H9 (cell line): ENCODE data around the gene TEX264. TPM values are rescaled to one million over a fixed set of nuclear protein-coding genes. Genes with fewer than 3 reads are reported as not detected.

Experiments
- DNase-seq: peaks from one replicate; pipeline ENCODE4 v3.0.0-alpha.2; 2017
- H2AFZ ChIP-seq: one replicate; pipeline ENCODE4 v1.6.1; 2013; ENCODE audit warnings: mild to moderate bottlenecking, low read length, control low read depth, moderate library complexity
- H2AK5ac ChIP-seq: 2 replicates; pipeline ENCODE4 v1.6.1; 2013; ENCODE audit warnings: low read length, control low read depth, mixed read lengths; ENCODE audit not compliant: insufficient read length
- H2BK120ac ChIP-seq: one replicate; pipeline ENCODE4 v1.6.1; 2013; ENCODE audit warnings: low read depth, mild to moderate bottlenecking, low read length, control low read depth, inconsistent platforms; ENCODE audit not compliant: poor library complexity, severe bottlenecking
- H2BK12ac ChIP-seq: 2 replicates; pipeline ENCODE4 v1.6.1; 2013; ENCODE audit warnings: low read length, control low read depth, mixed read lengths, low read depth; ENCODE audit not compliant: insufficient read length
- H2BK15ac ChIP-seq: 2 replicates; pipeline ENCODE4 v1.6.1; 2013; ENCODE audit warnings: low read depth, low read length, control low read depth
- H2BK20ac ChIP-seq: one replicate; pipeline ENCODE4 v1.6.1; 2013; ENCODE audit warnings: low read depth, mild to moderate bottlenecking, low read length, control low read depth, inconsistent platforms; ENCODE audit not compliant: poor library complexity, severe bottlenecking
- H2BK5ac ChIP-seq: 2 replicates; pipeline ENCODE4 v1.6.1; 2013; ENCODE audit warnings: low read length, control low read depth, mixed read lengths; ENCODE audit not compliant: insufficient read length
- H3K14ac ChIP-seq: 2 replicates; pipeline ENCODE4 v1.6.1; 2013; ENCODE audit warnings: low read length, control low read depth; ENCODE audit not compliant: insufficient read depth
- H3K18ac ChIP-seq: 2 replicates; pipeline ENCODE4 v1.6.1; 2013; ENCODE audit warnings: low read depth, mild to moderate bottlenecking, mixed read lengths, low read length, control low read depth; ENCODE audit not compliant: insufficient read length
- H3K23ac ChIP-seq: 2 replicates; pipeline ENCODE4 v1.6.1; 2013; ENCODE audit warnings: low read length, control low read depth, mixed read lengths, low read depth; ENCODE audit not compliant: insufficient read length
- H3K23me2 ChIP-seq: 2 replicates; pipeline ENCODE4 v1.6.1; 2013; ENCODE audit warnings: low read depth, mild to moderate bottlenecking, mixed read lengths, low read length, control low read depth; ENCODE audit not compliant: insufficient read length, poor library complexity, severe bottlenecking
- H3K27ac ChIP-seq: 2 replicates; pipeline ENCODE4 v1.5.1; 2013; ENCODE audit warnings: low read length, control low read depth, mixed read lengths, low read depth; ENCODE audit not compliant: insufficient read length
- H3K27me3 ChIP-seq: 2 replicates; pipeline ENCODE4 v1.6.1; 2013; ENCODE audit warnings: low read length, control low read depth, inconsistent platforms; ENCODE audit not compliant: insufficient read depth
- H3K4ac ChIP-seq: 2 replicates; pipeline ENCODE4 v1.6.1; 2013; ENCODE audit warnings: low read depth, mild to moderate bottlenecking, control low read depth, inconsistent platforms, low read length, moderate library complexity
- H3K4me1 ChIP-seq: 2 replicates; pipeline ENCODE4 v1.6.1; 2013; ENCODE audit warnings: low read length, control low read depth, inconsistent platforms; ENCODE audit not compliant: insufficient read depth
- H3K4me2 ChIP-seq: 2 replicates; pipeline ENCODE4 v1.6.1; 2013; ENCODE audit warnings: low read length, control low read depth, mixed read lengths; ENCODE audit not compliant: insufficient read length, insufficient read depth
- H3K56ac ChIP-seq: 2 replicates; pipeline ENCODE4 v1.6.1; 2013; ENCODE audit warnings: low read depth, mild to moderate bottlenecking, mixed read lengths, low read length, control low read depth; ENCODE audit not compliant: insufficient read length
- H3K79me1 ChIP-seq: 2 replicates; pipeline ENCODE4 v1.6.1; 2013; ENCODE audit warnings: low read depth, mild to moderate bottlenecking, moderate library complexity, low read length, control low read depth, inconsistent platforms; ENCODE audit not compliant: insufficient read depth, poor library complexity, severe bottlenecking
- H3K79me2 ChIP-seq: 2 replicates; pipeline ENCODE4 v1.6.1; 2013; ENCODE audit warnings: low read length, control low read depth, inconsistent platforms; ENCODE audit not compliant: insufficient read depth
- H3K9ac ChIP-seq: 2 replicates; pipeline ENCODE4 v1.6.1; 2013; ENCODE audit warnings: low read length, control low read depth, mixed read lengths; ENCODE audit not compliant: insufficient read length; ENCODE audit errors: extremely low read depth
- H3K9me3 ChIP-seq: one replicate; pipeline ENCODE4 v1.6.1; 2013; ENCODE audit warnings: low read depth, low read length, inconsistent platforms; ENCODE audit not compliant: control insufficient read depth
- H3T11ph ChIP-seq: one replicate; pipeline ENCODE4 v1.6.1; 2013; ENCODE audit warnings: mild to moderate bottlenecking, low read length, control low read depth, inconsistent platforms
- H4K20me1 ChIP-seq: one replicate; pipeline ENCODE4 v1.6.1; 2013; ENCODE audit not compliant: control insufficient read depth, insufficient read length, insufficient read depth
- H4K5ac ChIP-seq: 2 replicates; pipeline ENCODE4 v1.6.1; 2013; ENCODE audit warnings: low read depth, mild to moderate bottlenecking, mixed read lengths, low read length, control low read depth; ENCODE audit not compliant: insufficient read length
- H4K8ac ChIP-seq: replicated peaks from 2 replicates; pipeline ENCODE4 v1.6.1; 2013; ENCODE audit warnings: low read length, control low read depth, mixed read lengths, low read depth; ENCODE audit not compliant: insufficient read length
- H4K91ac ChIP-seq: 2 replicates; pipeline ENCODE4 v1.6.1; 2013; ENCODE audit warnings: low read depth, mild to moderate bottlenecking, moderate library complexity, mixed read lengths, low read length, control low read depth; ENCODE audit not compliant: insufficient read length
- H3K27ac Mint-ChIP-seq, 3 experiments: 2 replicates in 2 of 3; 3 replicates in 1 of 3; pipeline ENCODE4 v1.8.0; 2020 to 2021; ENCODE audit warnings: mixed read lengths in 3 of 3, mild to moderate bottlenecking in 1 of 3, moderate library complexity in 1 of 3
- H3K27me3 Mint-ChIP-seq: 2 replicates; pipeline ENCODE4 v1.8.0; 2021; ENCODE audit warnings: low read depth, mild to moderate bottlenecking, moderate library complexity, mixed read lengths
- H3K36me3 Mint-ChIP-seq, 3 experiments: 2 replicates in 2 of 3; 3 replicates in 1 of 3; pipeline ENCODE4 v1.8.0; 2020 to 2021; ENCODE audit warnings: low read depth in 3 of 3, mixed read lengths in 3 of 3; ENCODE audit not compliant: insufficient read depth in 1 of 3
- H3K4me1 Mint-ChIP-seq, 2 experiments: 2 replicates each; pipeline ENCODE4 v1.8.0; 2020; ENCODE audit warnings: mixed read lengths in 2 of 2
- H3K4me3 Mint-ChIP-seq, 2 experiments: 2 replicates in 1 of 2; 3 replicates in 1 of 2; pipeline ENCODE4 v1.8.0; 2020 to 2021; ENCODE audit warnings: mild to moderate bottlenecking in 2 of 2, mixed read lengths in 2 of 2, moderate library complexity in 1 of 2
- H3K9me3 Mint-ChIP-seq, 2 experiments: 2 replicates in 1 of 2; 3 replicates in 1 of 2; pipeline ENCODE4 v1.8.0; 2020; ENCODE audit warnings: mild to moderate bottlenecking in 2 of 2, mixed read lengths in 2 of 2, moderate library complexity in 1 of 2
- WGBS: extraction: QIAGEN DNeasy Blood & Tissue Kit; methylation state at CpG from one replicate; pipeline ENCODE4 v1.1.7; 2013; ENCODE audit warnings: missing lambda C conversion rate, low lambda C conversion rate, mixed read lengths; ENCODE audit not compliant: insufficient read length; ENCODE audit errors: extremely low coverage; 5-methylcytosine and 5-hydroxymethylcytosine counted together
- total RNA-seq: library from RNA; stranded (reverse); gene quantifications from 2 replicates; pipeline ENCODE4 v1.2.1, GENCODE V29; 2021
- TF ChIP-seq, protein P1 (sequence below): fragments of 200-600 bp; sonication (generic); conservative IDR thresholded peaks from 3 replicates; pipeline ENCODE4 v1.8.0; 2021; ENCODE audit warnings: antibody characterized with exemption, mild to moderate bottlenecking

TEX264 gene
- total RNA-seq, 1 experiment from 2014 or later = 17.3 TPM

DNA sequence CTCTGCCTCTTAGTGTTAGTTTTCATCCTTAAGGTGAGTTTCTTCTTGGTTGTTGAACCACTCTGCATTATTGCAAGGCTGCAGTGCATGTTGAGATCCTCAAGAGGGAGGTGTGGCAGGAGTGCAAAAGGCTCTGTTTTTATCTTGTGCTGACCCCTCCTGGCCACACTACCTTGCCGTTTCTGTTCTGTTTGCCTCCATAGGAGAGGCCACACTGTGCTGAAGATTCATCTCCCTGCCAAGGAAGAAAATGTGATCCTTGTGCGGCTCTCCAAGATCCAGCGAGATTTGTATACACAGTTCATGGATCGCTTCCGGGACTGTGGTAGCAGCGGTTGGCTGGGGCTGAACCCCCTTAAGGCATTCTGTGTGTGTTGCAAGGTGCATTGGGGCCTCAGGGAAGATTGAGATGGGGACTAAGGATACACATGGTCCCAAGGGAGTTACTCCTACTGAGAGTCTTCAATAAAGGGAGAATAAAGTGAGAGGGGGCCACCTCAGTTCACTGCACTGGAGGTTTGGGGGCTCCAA lies 33.0 kb upstream of the TEX264 start:
- Mint-ChIP-seq H3K27me3 (no peaks in the 10 kb centered on the region), H3K27ac (0 out of 7 replicates have a peak overlapping the region, but pooled peaks of 1 of the 3 experiments have one; percentile 25), H3K4me3 (no peak overlapping the region), H3K4me1 (0 out of 4 replicates have a peak, but pooled peaks cover 0 to 2% of the 10 kb centered on the region in 2 experiments), H3K36me3 (peaks cover 21 to 81% (median 74%) of the 10 kb centered on the region in 3 experiments; a peak in 6 of 7 replicates), H3K9me3 (no peaks in the 10 kb centered on the region)
- WGBS = no CpG with 5 or more reads among the region's 6 CpGs
- Histone ChIP-seq H2AFZ (no peak overlapping the region), H3K9me3 (no peaks in the 10 kb centered on the region), H3K4me2 (no peak overlapping the region), H2BK5ac (no peak overlapping the region), H3K79me1 (no peaks in the 10 kb centered on the region), H2AK5ac (no peak overlapping the region), H3K18ac (no peak overlapping the region), H4K91ac (no peak overlapping the region), H2BK20ac (no peak overlapping the region), H3K56ac (no peak overlapping the region), H3K4me1 (no peaks in the 10 kb centered on the region), H3K23me2 (no peaks in the 10 kb centered on the region), H3T11ph (no peak overlapping the region), H2BK120ac (no peak overlapping the region), H2BK12ac (no peak overlapping the region), H3K27ac (no peak overlapping the region), H4K8ac (no peak overlapping the region), H2BK15ac (no peak overlapping the region), H3K14ac (no peak overlapping the region), H4K5ac (no peak overlapping the region), H3K9ac (no peak overlapping the region), H3K23ac (no peak overlapping the region), H3K27me3 (no peaks in the 10 kb centered on the region), H3K79me2 (no peaks in the 10 kb centered on the region), H4K20me1 (no peaks in the 10 kb centered on the region), H3K4ac (no peak overlapping the region)
- DNase-seq = peak; percentile 83
- TF ChIP-seq, protein P1, sequence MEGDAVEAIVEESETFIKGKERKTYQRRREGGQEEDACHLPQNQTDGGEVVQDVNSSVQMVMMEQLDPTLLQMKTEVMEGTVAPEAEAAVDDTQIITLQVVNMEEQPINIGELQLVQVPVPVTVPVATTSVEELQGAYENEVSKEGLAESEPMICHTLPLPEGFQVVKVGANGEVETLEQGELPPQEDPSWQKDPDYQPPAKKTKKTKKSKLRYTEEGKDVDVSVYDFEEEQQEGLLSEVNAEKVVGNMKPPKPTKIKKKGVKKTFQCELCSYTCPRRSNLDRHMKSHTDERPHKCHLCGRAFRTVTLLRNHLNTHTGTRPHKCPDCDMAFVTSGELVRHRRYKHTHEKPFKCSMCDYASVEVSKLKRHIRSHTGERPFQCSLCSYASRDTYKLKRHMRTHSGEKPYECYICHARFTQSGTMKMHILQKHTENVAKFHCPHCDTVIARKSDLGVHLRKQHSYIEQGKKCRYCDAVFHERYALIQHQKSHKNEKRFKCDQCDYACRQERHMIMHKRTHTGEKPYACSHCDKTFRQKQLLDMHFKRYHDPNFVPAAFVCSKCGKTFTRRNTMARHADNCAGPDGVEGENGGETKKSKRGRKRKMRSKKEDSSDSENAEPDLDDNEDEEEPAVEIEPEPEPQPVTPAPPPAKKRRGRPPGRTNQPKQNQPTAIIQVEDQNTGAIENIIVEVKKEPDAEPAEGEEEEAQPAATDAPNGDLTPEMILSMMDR = peak; percentile 98
